ENCODE data around the gene ASPM. TPM values are rescaled to one million over a fixed set of nuclear protein-coding genes. Genes with fewer than 3 reads are reported as not detected.

The ASPM gene, protein sequence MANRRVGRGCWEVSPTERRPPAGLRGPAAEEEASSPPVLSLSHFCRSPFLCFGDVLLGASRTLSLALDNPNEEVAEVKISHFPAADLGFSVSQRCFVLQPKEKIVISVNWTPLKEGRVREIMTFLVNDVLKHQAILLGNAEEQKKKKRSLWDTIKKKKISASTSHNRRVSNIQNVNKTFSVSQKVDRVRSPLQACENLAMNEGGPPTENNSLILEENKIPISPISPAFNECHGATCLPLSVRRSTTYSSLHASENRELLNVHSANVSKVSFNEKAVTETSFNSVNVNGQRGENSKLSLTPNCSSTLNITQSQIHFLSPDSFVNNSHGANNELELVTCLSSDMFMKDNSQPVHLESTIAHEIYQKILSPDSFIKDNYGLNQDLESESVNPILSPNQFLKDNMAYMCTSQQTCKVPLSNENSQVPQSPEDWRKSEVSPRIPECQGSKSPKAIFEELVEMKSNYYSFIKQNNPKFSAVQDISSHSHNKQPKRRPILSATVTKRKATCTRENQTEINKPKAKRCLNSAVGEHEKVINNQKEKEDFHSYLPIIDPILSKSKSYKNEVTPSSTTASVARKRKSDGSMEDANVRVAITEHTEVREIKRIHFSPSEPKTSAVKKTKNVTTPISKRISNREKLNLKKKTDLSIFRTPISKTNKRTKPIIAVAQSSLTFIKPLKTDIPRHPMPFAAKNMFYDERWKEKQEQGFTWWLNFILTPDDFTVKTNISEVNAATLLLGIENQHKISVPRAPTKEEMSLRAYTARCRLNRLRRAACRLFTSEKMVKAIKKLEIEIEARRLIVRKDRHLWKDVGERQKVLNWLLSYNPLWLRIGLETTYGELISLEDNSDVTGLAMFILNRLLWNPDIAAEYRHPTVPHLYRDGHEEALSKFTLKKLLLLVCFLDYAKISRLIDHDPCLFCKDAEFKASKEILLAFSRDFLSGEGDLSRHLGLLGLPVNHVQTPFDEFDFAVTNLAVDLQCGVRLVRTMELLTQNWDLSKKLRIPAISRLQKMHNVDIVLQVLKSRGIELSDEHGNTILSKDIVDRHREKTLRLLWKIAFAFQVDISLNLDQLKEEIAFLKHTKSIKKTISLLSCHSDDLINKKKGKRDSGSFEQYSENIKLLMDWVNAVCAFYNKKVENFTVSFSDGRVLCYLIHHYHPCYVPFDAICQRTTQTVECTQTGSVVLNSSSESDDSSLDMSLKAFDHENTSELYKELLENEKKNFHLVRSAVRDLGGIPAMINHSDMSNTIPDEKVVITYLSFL (N-terminal part only)
- total RNA-seq: 12.7 TPM

DNA sequence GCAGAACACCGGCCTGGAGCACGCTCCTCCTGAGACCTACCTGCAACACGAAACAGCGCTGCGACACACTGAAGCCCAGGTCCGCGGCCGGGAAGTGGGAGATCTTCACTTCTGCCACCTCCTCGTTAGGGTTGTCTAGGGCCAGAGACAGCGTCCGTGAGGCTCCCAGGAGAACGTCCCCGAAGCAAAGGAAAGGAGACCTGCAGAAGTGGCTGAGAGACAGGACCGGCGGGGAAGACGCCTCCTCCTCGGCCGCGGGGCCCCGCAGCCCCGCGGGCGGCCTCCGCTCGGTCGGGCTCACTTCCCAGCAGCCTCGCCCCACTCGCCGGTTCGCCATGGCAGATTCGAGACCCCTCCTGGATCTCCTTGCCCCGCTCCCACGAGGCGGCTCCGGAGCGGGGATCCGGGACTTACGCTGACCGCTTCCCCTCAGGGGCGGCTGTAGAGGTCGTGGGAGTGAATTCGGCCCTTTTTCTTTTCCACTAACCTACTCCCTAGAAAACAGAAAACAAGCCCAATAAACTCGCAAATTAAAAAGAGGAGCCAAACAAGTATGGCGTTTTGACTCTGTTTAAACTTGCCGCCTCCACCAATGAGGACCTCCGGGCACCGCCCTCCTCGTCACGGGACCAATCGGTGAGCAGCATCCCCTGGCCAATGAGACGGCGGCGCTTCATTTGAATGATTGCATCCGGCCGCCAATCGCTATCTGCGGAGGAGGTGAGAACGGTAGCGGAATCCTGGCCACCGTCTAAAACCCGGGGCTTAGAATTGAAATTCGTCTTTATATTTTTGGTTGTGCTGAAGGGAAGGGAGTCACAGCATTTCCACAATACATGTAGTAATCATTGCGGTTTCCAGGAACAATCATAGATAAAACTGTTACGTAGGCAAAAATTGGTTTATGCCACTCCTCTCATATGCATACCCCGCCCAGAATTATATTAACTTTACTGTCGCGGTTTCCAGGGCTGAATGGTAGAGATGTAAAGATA is at the start of gene ASPM:
ASPM (minus strand) TSS at position 569 of the 995 bp plus-strand sequence; CDS start at position 337, 232 bp downstream.

DNA sequence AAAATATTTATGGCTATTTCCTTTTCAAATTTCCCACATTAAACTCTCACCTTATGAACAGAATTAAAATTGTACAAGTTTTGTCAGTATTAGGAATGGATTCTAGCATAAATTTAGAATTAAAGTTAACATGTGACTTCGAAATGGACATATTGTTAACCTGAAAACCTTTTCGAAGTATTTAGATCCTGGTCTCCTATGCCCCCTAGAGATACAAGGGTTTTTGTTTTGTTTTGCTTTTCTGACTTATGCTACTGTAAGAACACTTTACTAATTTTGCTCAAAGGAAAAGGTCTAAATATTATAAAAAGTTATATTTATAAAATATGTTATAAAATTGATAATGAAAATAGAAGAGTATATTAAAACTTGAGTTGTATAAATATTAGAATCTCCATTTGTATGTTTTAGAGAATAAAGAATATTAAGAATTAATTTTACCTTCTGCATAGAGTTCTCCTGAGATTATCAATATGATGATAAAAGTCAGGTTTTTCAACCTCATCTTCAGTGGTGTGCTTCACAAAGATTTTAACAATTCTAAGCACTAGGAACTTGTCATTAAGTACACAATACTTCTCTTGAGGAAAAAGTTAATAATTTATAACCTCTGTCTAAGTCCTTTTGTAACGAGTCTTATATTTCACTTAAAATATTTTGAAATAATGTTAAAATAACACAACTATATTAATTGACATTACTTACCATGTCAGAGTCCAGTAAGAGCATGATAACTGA is 79.6 kb downstream of the ASPM start, which contains the start of gene F13B:
F13B (minus strand) TSS at position 542 of the 738 bp plus-strand sequence; CDS start at position 505, 37 bp downstream.

Other genes starting within 250 kb of the ASPM start
- gene CFHR2, start 202.9 kb downstream of the ASPM start, total RNA-seq: not detected
- not detected for gene CFHR5, start 169.1 kb downstream of the ASPM start, total RNA-seq
- gene F13B, start 79.4 kb downstream of the ASPM start, total RNA-seq: not detected
- 17.5 TPM for gene ZBTB41, start 54.6 kb upstream of the ASPM start, total RNA-seq
- gene CRB1, start 121.6 kb upstream of the ASPM start, total RNA-seq: 3.1 TPM